OCI-LY7 (cell line): ENCODE measurements around the gene AIMP1. TPM values are rescaled to one million over a fixed set of nuclear protein-coding genes. Genes with fewer than 3 reads are reported as not detected.

ENCODE experiments used
- BruUV-seq: library from RNA; stranded (reverse); fragments of 400-500 nt; replicated peaks from 2 replicates; lab custom pipeline; 2021; lab: Mats Ljungman, UMichigan
- CTCF ChIA-PET: fragments of 300-600 bp; sonication (Branson Sonifier 250); formaldehyde crosslinking; loops from one replicate; lab custom pipeline; 2022; ENCODE audit warnings: antibody characterized with exemption; ENCODE audit not compliant: unreplicated experiment; lab: Charles Lee
- POLR2A ChIA-PET: fragments of 300-600 bp; sonication (Branson Sonifier 250); formaldehyde crosslinking; loops from one replicate; lab custom pipeline; 2022; ENCODE audit warnings: antibody characterized with exemption; lab: Charles Lee
- DNase-seq: peaks from one replicate; pipeline ENCODE4 v3.0.0-alpha.2; 2015; ENCODE audit warnings: low spot score
- H2AFZ ChIP-seq: fragments of 200-600 bp; sonication (generic), shearing (Covaris generic); 2 replicates; pipeline ENCODE4 v1.6.1; 2014; ENCODE audit warnings: mild to moderate bottlenecking, antibody characterized with exemption, low read length, moderate library complexity
- H3K27ac ChIP-seq: fragments of 200-600 bp; sonication (generic); 2 replicates; pipeline ENCODE4 v1.5.1; 2014; ENCODE audit warnings: mixed run types, low read depth, mild to moderate bottlenecking, moderate library complexity, low read length, inconsistent platforms; ENCODE audit not compliant: poor library complexity, severe bottlenecking
- H3K36me3 ChIP-seq: fragments of 200-600 bp; sonication (generic); 2 replicates; pipeline ENCODE4 v1.6.1; 2014; ENCODE audit warnings: mild to moderate bottlenecking, antibody characterized with exemption, low read length, moderate library complexity, mixed read lengths; ENCODE audit not compliant: insufficient read depth
- H3K4me1 ChIP-seq: fragments of 200-600 bp; sonication (generic); 2 replicates; pipeline ENCODE4 v1.5.1; 2014; ENCODE audit warnings: mild to moderate bottlenecking, low read length; ENCODE audit not compliant: insufficient read depth, poor library complexity, severe bottlenecking
- H3K4me2 ChIP-seq: fragments of 200-600 bp; sonication (generic); 2 replicates; pipeline ENCODE4 v1.6.1; 2014; ENCODE audit warnings: mild to moderate bottlenecking, low read length
- H3K4me3 ChIP-seq: fragments of 200-600 bp; sonication (generic); 2 replicates; pipeline ENCODE4 v1.5.1; 2014; ENCODE audit warnings: mild to moderate bottlenecking, low read depth, low read length; ENCODE audit not compliant: poor library complexity, severe bottlenecking
- H3K79me2 ChIP-seq: fragments of 200-600 bp; sonication (generic); 2 replicates; pipeline ENCODE4 v1.6.1; 2016; ENCODE audit warnings: low read depth, mild to moderate bottlenecking, low read length, moderate library complexity, mixed read lengths; ENCODE audit not compliant: insufficient read depth
- H3K9me2 ChIP-seq: fragments of 200-600 bp; sonication (generic); 2 replicates; pipeline ENCODE4 v1.6.1; 2016; ENCODE audit warnings: mild to moderate bottlenecking, low read length, mixed read lengths; ENCODE audit not compliant: insufficient read depth
- H3K9me3 ChIP-seq: fragments of 200-600 bp; sonication (generic); 2 replicates; pipeline ENCODE4 v1.6.1; 2014; ENCODE audit warnings: mild to moderate bottlenecking, mixed run types, low read length, mixed read lengths
- H4K20me1 ChIP-seq: fragments of 200-600 bp; sonication (generic); 2 replicates; pipeline ENCODE4 v1.6.1; 2014; ENCODE audit warnings: mild to moderate bottlenecking, antibody characterized with exemption, low read length, moderate library complexity, mixed read lengths; ENCODE audit not compliant: insufficient read depth
- CTCF ChIP-seq: fragments of 200-600 bp; sonication (generic); conservative IDR thresholded peaks from 2 replicates; pipeline ENCODE4 v1.5.1; 2014; ENCODE audit warnings: mild to moderate bottlenecking, antibody characterized with exemption, low read length, moderate library complexity, mixed read lengths
- EZH2phosphoT487 ChIP-seq: fragments of 200-600 bp; sonication (generic); IDR thresholded peaks from 2 replicates; pipeline ENCODE4 v1.6.1; 2018; ENCODE audit warnings: low read depth, borderline replicate concordance, mild to moderate bottlenecking, mixed run types, antibody characterized with exemption, low read length, moderate library complexity, mixed read lengths
- intact Hi-C: fragments of 100-400 bp; cut with micrococcal nuclease; formaldehyde crosslinking; loops from one replicate; pipeline ENCODE4 v1.10.0; 2022; ENCODE audit not compliant: unreplicated experiment
- total RNA-seq, 2 experiments: library from RNA; depleted of rRNA in 1 of 2; stranded (reverse); fragments of >200 nt in 1 of 2; shearing (Covaris generic) in 1 of 2; gene quantifications; 2 replicates each; pipeline ENCODE4 v1.2.3, GENCODE V29; 2014 to 2022

Gene AIMP1
- total RNA-seq, 2 experiments from 2014 or later = 17.4 to 51.7 TPM

DNA sequence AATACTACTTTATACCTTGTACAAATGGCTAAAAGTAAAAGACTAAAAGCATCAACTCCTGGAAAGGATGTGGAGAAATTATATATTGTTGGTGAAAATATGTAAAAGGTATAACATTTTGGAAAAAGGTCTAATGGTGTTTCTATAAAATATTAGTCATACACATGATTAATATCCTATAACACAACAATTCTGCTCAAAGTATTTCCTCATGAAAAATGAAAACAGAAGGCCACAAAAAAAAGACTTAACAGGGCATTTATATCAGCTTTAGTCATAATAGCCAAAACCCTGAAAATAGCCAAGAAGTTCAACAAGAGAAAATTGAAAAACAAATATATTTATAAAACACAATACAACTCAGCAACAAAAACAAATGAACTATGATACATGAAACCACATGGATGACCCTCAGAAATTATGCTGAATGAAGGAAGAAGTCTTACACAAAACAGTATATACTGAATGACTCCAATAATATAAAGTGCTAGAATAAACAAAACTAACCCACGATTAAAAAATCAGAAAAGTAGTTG is 39.1 kb upstream of the AIMP1 start:
- no peaks in the 10 kb centered on the region for H4K20me1 ChIP-seq
- no peak for DNase-seq
- H3K79me2 ChIP-seq = no peaks in the 10 kb centered on the region
- ChIA-PET CTCF (no interaction called here), POLR2A (no interaction called here)
- H3K27ac ChIP-seq = no peak overlapping the region
- intact Hi-C loops = no loop called here
- no peak for TF ChIP-seq EZH2phosphoT487
- TF ChIP-seq CTCF = no peak
- H3K4me2 ChIP-seq = no peak overlapping the region
- BruUV-seq = no TSS peak
- H3K9me3 ChIP-seq = no peaks in the 10 kb centered on the region
- no peaks in the 10 kb centered on the region for H3K4me1 ChIP-seq
- no peak overlapping the region for H2AFZ ChIP-seq
- H3K4me3 ChIP-seq = no peak overlapping the region
- H3K9me2 ChIP-seq = no peaks in the 10 kb centered on the region
- no peaks in the 10 kb centered on the region for H3K36me3 ChIP-seq

- Histone ChIP-seq H3K4me2 (no peak overlapping the region), H3K4me3 (no peak overlapping the region), H3K79me2 (peaks cover 4% of the 10 kb centered on the region; the same call in 1 of the 2 replicates), H3K4me1 (peaks cover 23% of the 10 kb centered on the region), H3K27ac (no peak overlapping the region), H3K36me3 (peaks cover 9% of the 10 kb centered on the region), H2AFZ (no peak overlapping the region), H3K9me3 (no peaks in the 10 kb centered on the region), H4K20me1 (no peaks in the 10 kb centered on the region), H3K9me2 (no peaks in the 10 kb centered on the region)
- intact Hi-C loops = no loop called here
- no TSS peak for BruUV-seq
- ChIA-PET CTCF (no interaction called here), POLR2A (no interaction called here)
- no peak for TF ChIP-seq EZH2phosphoT487
- no peak for TF ChIP-seq CTCF
- DNase-seq = no peak
These were observed 32.1 kb upstream of the AIMP1 start for GRCh38 chr4:106284227-106284626.

GRCh38 chr4:106286611-106287010 is 29.7 kb upstream of the AIMP1 start:
- intact Hi-C loops = no loop called here
- Histone ChIP-seq H3K9me3 (no peaks in the 10 kb centered on the region), H3K4me3 (no peak overlapping the region), H2AFZ (no peak overlapping the region), H4K20me1 (no peaks in the 10 kb centered on the region), H3K4me1 (peaks cover 23% of the 10 kb centered on the region), H3K36me3 (peaks cover 12% of the 10 kb centered on the region), H3K4me2 (no peak overlapping the region), H3K9me2 (no peaks in the 10 kb centered on the region), H3K79me2 (peaks cover 4% of the 10 kb centered on the region; the same call in 1 of the 2 replicates), H3K27ac (no peak overlapping the region)
- ChIA-PET POLR2A (interaction anchor here (0.7 to 1.0 kb wide), 2 partner anchors 29 to 111 kb away, joined by 4 read pairs; partner anchors contain the start of gene TBCK), CTCF (no interaction called here)
- no peak for DNase-seq
- TF ChIP-seq EZH2phosphoT487 (no peak), CTCF (no peak)
- BruUV-seq = no TSS peak
